SKM-1 (cell line): ENCODE data around the gene MT1F.
A peak's percentile ranks its signal among the peaks of the same experiment; 100 is the strongest.

ENCODE experiments used
- DNase-seq: peaks from one replicate; lab custom pipeline; 2025; ENCODE audit not compliant: unreplicated experiment; lab: John Stamatoyannopoulos, UW

MT1F gene

GRCh38 chr16:56625140-56625942 is 32.4 kb upstream of the MT1F start, which contains the start of gene MT1E:
TSS of gene MT1E (plus strand) at chr16:56625781. CDS start at chr16:56625852, 71 bp downstream.
- peak; percentile 25 for DNase-seq

GRCh38 chr16:56625943-56626654 is 31.7 kb upstream of the MT1F start:
- no peak for DNase-seq

DNA sequence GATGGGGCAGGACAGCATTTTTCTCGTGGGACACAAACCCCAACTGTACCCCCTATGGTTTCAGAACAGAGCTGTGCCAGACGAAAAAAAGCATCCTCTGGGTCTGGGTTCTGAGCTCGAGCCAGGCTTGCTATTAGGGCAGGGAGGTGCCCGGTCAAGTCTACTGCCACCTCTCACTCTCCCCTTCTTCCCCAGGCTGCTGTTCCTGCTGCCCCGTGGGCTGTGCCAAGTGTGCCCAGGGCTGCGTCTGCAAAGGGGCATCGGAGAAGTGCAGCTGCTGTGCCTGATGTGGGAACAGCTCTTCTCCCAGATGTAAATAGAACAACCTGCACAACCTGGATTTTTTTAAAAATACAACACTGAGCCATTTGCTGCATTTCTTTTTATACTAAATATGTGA is 31.1 kb upstream of the MT1F start:
- no peak for DNase-seq

DNA sequence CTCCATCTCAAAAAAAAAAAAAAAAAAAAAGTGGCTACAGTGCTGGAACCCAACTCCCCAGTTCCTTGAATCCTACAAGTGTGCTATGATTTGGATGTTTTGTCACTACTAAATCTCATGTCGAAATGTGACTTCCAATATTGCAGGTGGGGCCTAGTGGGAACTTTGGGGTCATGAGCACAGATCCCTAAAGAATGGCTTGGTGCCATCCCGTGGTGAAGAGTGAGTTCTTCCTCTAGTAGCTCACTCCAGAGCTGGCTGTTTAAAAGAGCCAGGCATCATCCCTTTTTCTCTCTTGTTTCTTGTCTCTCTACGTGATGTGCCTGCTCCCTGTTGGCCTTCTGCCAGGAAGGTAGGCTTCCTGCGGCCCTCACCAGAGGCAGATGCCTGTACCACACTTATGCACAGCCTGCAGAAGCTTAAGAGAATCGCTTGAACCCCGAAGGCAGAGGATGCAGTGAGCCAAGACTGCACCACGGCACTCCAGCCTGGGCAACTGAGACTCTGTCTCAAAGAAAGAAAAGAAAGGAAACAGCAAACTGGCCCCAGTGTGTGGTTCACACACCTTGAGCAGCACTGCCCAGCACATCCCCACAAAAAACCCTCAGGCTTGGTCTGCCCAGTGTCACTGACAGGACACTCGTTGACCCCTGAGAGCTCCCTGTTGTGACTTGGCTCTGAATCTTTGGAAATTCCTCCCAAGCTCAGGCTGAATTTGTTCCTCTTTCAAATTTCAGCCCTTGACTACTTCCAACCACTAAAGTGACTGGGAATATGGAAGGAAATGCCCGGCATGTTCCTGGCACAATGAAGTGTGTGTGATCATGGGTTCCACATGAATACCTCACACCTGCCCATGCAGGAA is 29.0 kb upstream of the MT1F start:
- no peak for DNase-seq

GRCh38 chr16:56629531-56629930 is 28.2 kb upstream of the MT1F start:
- no peak for DNase-seq

DNA sequence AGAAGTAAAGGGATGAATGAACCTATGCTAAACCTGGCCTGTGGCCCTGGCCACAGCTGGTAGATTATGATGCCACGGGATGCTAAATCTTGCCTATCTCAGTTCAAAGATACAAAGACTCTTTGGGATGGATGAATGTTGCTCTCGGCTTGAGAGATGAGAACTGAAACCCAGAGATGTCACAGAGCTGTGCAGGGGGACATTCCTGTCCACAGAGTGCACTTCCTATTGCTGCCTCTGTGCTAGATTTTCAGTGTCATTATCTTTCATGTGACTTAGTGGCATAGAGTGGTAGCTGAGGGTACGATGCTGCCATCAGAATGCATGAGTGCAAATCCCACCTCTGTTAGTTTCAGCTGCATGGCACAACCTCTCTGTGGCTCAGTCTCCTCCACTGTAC is 27.6 kb upstream of the MT1F start:
- no peak for DNase-seq

GRCh38 chr16:56631197-56631596 is 26.6 kb upstream of the MT1F start:
- DNase-seq, result no peak

DNA sequence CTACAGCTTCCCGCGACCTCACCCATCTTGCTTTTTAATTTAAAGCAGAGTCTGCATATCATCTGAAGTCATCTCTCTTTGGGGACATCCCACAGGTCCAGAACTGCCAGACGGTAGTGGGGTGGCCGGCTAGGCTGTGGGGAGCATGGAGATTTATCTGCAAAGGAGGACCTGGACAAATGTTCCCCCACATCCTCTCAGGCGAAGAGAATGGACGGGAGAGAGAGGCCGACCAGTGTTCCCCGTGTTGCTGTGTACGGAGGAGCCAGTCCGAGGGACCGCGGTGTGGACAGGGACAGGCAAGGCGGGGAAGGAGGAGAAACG is 26.0 kb upstream of the MT1F start:
- DNase-seq, result no peak

DNA sequence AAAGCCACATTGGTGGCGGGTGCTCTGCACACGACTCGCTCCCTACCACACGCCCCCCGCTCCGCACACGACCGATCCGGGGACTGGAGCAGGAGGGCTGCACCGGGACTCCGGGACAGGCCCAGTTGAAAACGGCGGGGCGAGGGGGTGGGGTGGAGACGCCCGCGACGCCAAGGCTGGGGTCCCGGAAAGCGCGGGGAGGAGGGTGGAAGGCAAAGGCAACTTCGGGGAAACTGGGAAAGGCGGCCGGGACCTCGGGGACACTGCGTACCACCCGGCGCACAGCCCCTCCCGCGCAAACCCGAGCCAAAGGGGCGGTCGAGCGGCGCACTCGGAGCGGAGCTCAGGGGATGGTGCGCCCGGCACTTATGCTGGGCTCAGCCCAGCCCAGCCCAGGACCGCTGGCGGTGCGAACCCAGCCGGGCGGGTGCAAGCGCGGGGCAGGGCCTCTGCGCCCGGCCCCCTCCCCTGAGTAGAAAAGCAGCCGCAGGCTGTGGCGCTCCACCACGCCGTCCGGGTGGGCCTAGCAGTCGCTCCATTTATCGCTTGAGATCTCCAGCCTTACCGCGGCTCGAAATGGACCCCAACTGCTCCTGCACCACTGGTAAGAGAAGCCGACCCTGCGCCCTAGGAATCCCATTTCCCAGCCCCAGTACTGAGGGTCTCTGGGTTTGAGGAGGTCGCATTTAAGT is 25.5 kb upstream of the MT1F start, which contains the start of gene MT1M:
MT1M (plus strand) TSS at position 504 of the 692 bp plus-strand sequence; CDS start at position 577, 73 bp downstream.
- DNase-seq, result no peak

DNA sequence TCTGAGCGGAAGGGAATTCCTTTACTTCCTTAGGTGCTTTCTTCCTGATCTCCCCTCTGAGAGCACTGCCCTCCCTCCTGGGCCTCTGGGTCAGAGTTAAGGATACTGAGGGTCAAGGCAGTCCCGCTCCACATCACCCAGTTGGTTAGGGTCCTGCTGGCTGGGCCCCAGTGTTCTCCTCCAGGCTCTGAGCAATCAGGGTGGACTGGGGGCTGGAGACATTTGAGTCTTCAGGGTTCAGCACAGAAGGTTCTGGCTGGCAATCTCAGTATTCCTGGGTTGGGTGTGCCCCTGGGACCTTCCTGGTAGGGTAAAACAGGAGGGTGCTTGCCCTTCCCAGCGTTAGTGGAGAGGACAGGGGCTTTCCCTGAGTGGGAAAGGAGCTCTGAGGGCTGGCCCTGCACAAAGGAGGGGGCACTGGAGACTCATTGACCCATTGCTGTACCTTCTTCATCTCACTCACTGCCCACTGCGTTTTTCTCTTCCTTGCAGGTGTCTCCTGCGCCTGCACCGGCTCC is 24.9 kb upstream of the MT1F start:
- DNase-seq, result no peak

DNA sequence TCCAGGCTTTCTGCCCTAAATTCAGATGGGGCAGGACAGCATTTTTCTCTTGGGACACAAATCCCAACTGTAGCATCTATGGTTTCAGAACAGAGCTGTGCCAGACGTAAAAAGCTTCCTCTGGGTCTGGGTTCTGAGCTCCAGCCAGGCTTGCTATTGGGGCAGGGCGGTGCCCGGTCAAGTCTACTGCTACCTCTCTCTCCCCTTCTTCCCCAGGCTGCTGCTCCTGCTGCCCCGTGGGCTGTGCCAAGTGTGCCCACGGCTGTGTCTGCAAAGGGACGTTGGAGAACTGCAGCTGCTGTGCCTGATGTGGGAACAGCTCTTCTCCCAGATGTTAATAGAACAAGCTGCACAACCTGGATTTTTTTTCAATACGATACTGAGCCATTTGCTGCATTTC is 24.2 kb upstream of the MT1F start:
- no peak for DNase-seq

DNA sequence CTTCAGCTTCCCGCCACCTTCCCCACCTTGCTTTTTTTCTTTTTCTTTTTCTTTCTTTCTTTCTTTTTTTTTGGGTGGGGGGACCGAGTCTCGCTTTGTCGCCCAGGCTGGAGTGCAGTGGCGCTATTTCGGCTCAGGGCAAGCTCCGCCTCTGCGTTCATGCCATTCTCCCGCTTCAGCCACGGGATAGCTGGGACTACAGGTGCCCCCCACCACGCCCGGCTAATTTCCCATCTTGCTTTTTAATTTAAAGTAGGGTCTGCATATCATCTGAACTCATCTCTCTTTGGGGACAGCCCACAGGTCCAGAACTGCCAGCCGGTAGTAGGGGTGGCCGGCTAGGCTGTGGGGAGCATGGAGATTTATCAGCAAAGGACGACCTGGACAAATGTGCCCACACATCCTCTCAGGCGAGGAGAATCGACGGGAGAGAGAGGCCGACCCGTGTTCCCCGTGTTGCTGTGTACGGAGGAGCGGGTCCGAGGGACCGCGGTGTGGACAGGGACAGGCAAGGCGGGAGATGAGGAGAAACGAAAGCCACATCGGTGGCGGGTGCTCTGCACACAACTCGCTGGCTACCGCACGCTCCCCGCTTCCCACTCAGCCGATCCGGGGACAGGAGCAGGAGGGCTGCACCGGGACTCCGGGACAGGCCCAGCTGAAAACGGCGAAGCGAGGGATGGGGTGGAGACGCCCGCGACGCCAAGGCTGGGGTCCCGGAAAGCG is 22.9 kb upstream of the MT1F start:
- DNase-seq, result no peak

- DNase-seq, result no peak
These were observed 22.3 kb upstream of the MT1F start for GRCh38 chr16:56635441-56635967.

GRCh38 chr16:56636616-56637413 is 20.9 kb upstream of the MT1F start:
- DNase-seq, result no peak

DNA sequence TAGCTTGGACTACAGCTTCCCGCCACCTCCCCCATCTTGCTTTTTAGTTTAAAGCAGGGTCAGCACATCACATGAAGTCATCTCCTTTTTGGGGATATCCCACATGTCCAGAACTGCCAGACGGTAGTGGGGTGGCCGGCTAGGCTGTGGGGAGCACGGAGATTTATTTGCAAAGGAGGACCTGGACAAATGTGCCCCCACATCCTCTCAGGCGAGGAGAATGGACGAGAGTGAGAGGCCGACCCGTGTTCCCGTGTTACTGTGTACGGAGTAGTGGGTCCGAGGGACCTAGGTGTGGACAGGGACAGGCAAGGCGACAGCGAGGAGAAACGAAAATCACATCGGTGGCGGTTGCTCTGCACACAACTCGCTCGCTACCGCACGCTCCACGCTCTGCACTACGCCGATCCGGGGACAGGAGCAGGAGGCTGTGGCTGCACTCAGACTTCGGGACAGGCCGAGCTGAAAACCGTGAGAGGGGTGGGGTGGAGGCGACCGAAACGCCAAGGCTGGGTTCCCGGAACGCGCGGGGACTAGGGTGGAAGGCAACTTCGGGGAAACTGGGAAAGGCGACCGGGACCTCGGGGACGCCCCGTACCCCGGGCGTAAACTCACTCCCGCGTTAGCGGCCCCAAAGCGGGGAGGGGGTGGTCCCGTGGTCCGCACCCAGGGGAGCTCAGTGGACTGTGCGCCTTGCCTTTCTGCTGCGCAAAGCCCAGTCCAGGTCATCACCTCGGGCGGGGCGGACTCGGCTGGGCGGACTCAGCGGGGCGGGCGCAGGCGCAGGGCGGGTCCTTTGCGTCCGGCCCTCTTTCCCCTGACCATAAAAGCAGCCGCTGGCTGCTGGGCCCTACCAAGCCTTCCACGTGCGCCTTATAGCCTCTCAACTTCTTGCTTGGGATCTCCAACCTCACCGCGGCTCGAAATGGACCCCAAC is 19.7 kb upstream of the MT1F start, which contains the start of gene MT1A:
MT1A (plus strand) TSS at position 853 of the 937 bp plus-strand sequence; CDS start at position 926, 73 bp downstream.
- no peak for DNase-seq

DNA sequence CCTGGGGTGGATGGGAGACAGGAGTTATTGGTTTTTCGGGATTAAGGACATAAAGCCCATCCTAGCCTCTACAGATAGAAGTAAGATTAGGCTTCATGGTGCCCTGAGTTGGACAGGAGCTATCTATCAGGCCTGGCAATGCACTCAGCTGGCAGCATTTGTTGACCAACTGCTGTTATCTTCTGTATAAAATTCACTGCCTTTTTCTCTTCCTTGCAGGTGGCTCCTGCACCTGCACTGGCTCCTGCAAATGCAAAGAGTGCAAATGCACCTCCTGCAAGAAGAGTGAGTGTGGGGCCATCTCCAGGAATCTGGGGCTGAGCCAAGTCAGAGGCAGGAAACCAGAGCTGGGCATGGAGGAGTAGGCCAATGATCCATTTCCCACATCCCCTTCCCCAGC is 18.7 kb upstream of the MT1F start:
- DNase-seq, result no peak

DNA sequence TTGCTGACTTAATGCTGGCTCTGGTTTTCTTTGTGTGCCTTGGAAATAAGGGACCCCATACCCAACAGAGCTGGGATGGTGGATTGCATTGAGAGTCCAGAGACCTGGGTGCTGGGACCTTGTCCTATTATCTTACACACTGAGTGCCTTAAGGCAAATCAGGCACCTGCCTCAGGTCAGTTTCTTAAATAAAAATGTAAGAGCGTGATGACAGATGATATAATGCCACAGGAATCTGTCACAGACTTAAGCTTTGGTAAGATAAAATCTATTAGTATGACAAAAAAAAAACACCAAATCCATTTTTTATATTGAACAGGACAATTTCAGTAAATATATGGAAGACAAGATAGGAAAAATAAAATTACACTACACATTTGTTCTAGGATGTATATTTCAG is 17.7 kb upstream of the MT1F start:
- DNase-seq, result no peak

- no peak for DNase-seq
These were observed 16.6 kb upstream of the MT1F start for GRCh38 chr16:56641166-56641565.
